Adrenal gland (tissue), 12 donors: ENCODE results near the gene SRBD1. TPM values are rescaled to one million over a fixed set of nuclear protein-coding genes. Genes with fewer than 3 reads are reported as not detected.

Source experiments
- DNase-seq, 7 donors: peaks; one replicate each; pipeline ENCODE4 v3.0.0-alpha.2; 2019 to 2020
- H3K27ac ChIP-seq, 5 donors: fragments of 200-600 bp; sonication (generic) in 4 of 5; 1 replicate in 3 of 5; 2 replicates in 2 of 5; pipeline versions ENCODE4 v1.5.1 to v1.8.0; 2016 to 2020; ENCODE audit warnings: mild to moderate bottlenecking in 1 of 5
- H3K27me3 ChIP-seq: fragments of 200-600 bp; 2 replicates; pipeline ENCODE4 v1.8.0; 2021
- H3K36me3 ChIP-seq, 2 donors: fragments of 200-600 bp; replicated peaks in 1 of 2; 1 replicate in 1 of 2; 2 replicates in 1 of 2; pipeline versions ENCODE4 v1.5.1 to v1.8.0; 2018 to 2022
- H3K4me1 ChIP-seq, 2 donors: fragments of 200-600 bp; replicated peaks in 1 of 2; 1 replicate in 1 of 2; 2 replicates in 1 of 2; pipeline versions ENCODE4 v1.5.1 to v1.8.0; 2018 to 2021
- H3K4me3 ChIP-seq, 4 donors: fragments of 200-600 bp; sonication (generic) in 3 of 4; one replicate each; pipeline ENCODE4 v1.5.1; 2016 to 2018
- H3K9me3 ChIP-seq, 3 donors: fragments of 200-600 bp; sonication (generic) in 1 of 3; replicated peaks in 1 of 3; 1 replicate in 2 of 3; 2 replicates in 1 of 3; pipeline versions ENCODE4 v1.5.1 to v1.8.0; 2016 to 2021
- CTCF ChIP-seq, 6 experiments: fragments of 450-650 bp in 4 of 6; fragments of 200-600 bp in 2 of 6; sonication (generic) in 1 of 6; IDR thresholded peaks; 1 replicate in 5 of 6; 2 replicates in 1 of 6; pipeline versions ENCODE4 v1.5.1 to v1.8.0; 2016 to 2021; ENCODE audit warnings: antibody characterized with exemption in 6 of 6, mild to moderate bottlenecking in 2 of 6, moderate library complexity in 1 of 6
- POLR2A ChIP-seq, 2 donors: fragments of 450-650 bp; IDR thresholded peaks; one replicate each; pipeline ENCODE4 v1.6.1; 2017; ENCODE audit warnings: antibody characterized with exemption in 2 of 2, mild to moderate bottlenecking in 2 of 2, moderate library complexity in 1 of 2
- whole genome bisulfite sequencing, 4 donors: extraction: QIAGEN DNeasy Blood & Tissue Kit in 2 of 4; methylation state at CpG; one replicate each; pipeline versions ENCODE4 v1.1.5 to v1.1.7; 2013 to 2017; 5-methylcytosine and 5-hydroxymethylcytosine counted together
- intact Hi-C, 2 donors: fragments of 100-400 bp; cut with DNase I; formaldehyde crosslinking; loops; one replicate each; pipeline versions ENCODE4 v1.14.1 to v1.15.0; 2022 to 2023
- polyA plus RNA-seq, 3 donors: library from polyadenylated mRNA; stranded (reverse); fragments of 200-250 nt in 2 of 3; fragments of 350-450 nt in 1 of 3; fragmentation: Illumina TruSeq in 1 of 3; extraction: RNeasy Lipid Tissue Mini Kit (QIAGEN cat#74804) in 1 of 3; gene quantifications; one replicate each; pipeline ENCODE4 v1.2.3, GENCODE V29; 2013 to 2014
- total RNA-seq, 9 donors: library from RNA; depleted of rRNA in 4 of 9; stranded (reverse); fragments of >200 nt in 4 of 9; fragments of 120-200 nt in 1 of 9; fragmentation: NEBNext Ultra II Directional in 1 of 9; extraction: Animal tissue kit (Norgen Biotek cat#: 25700) in 1 of 9; gene quantifications; one replicate each; pipeline versions ENCODE4 v1.1.0 to v1.2.4, GENCODE V29; 2013 to 2023
- donor health status: healthy with polysubstance abuse.
- donor health status: Bipolar disorder and iron deficiency.
- donor health status: DM: yes; HTN: yes; CAD: no.
- donor health status: DM: no; HTN: no; CAD: no.
- donor health status: DM: no; HTN: no; CAD: no.
- donor health status: DM: yes; HTN: yes; CAD: no.

Gene SRBD1
- total and polyA plus RNA-seq, 12 donors = 2.7 to 21.6 (median 13.8) TPM

DNA sequence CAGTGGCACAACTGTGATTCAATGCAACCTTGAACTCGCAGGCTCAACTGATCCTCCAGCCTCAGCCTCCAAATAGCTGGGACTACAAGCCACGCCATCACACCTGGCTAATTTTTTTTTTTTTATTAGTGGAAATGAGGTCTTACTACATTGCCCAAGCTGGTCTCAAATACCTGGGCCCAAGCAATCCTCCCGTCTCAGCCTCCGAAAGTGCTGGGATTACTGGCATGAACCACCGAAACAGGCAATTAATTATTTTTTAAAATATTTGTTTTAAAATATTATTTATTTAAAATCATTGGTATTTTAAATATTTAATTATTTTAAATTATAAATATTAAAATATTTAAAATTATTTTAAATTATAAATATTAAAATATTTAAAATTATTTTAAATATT is 24.5 kb downstream of the SRBD1 start:
- H3K27me3 ChIP-seq = no peaks in the 10 kb centered on the region
- DNase-seq = no peak
- intact Hi-C loops = no loop called here

GRCh38 chr2:45585267-45585861 is 25.7 kb downstream of the SRBD1 start:
- peak in 5 of 7 donors; percentile 24 to 66 (median 39) for DNase-seq
- no peaks in the 10 kb centered on the region for H3K9me3 ChIP-seq
- no peak overlapping the region for H3K27ac ChIP-seq
- no peaks in the 10 kb centered on the region for H3K27me3 ChIP-seq
- H3K4me1 ChIP-seq = peaks cover 0 to 6% of the 10 kb centered on the region in 2 donors
- TF ChIP-seq CTCF (IDR thresholded peaks at IDR 0.05) = peak; percentile 68 to 85 (median 77)
- no peak for TF ChIP-seq POLR2A (IDR thresholded peaks at IDR 0.05)
- H3K4me3 ChIP-seq = peak overlapping the region in 1 of 4 donors; percentile 18
- no peaks in the 10 kb centered on the region for H3K36me3 ChIP-seq
- intact Hi-C loops = no loop called here
- 10 to 15% (median 11%) methylated on average over 5 of the region's 5 CpGs for WGBS, 4 donors

More for the DNA sequence above, 24.5 kb downstream of the SRBD1 start:
- H3K9me3 ChIP-seq = no peaks in the 10 kb centered on the region
- no peak overlapping the region for H3K4me3 ChIP-seq
- WGBS, 4 donors = 93 to 99% (median 96%) methylated on average over 5 of the region's 5 CpGs
- H3K4me1 ChIP-seq = peaks cover 0 to 6% of the 10 kb centered on the region in 2 donors
- H3K36me3 ChIP-seq = no peaks in the 10 kb centered on the region
- TF ChIP-seq POLR2A (IDR thresholded peaks at IDR 0.05) = no peak
- no peak for TF ChIP-seq CTCF (IDR thresholded peaks at IDR 0.05)
- no peak overlapping the region for H3K27ac ChIP-seq

DNA sequence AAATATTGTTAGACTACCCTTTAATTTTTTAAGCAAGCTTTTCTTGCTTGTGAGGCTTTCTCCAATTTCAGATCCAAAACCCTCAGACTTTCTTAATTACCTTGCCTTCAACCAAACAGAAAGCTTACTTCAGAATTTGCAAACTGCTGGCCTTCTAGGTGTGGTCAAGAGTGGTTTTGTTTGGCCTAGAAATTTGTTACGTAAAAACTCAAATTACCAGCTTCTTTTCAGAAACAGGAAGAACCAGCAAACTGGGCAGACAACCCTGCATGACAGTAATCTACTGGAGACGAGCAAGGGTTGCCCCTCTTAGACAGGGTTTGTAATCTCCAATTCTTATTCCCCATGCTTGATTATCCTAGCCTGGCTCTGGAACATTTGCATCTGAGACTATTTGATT is 27.1 kb downstream of the SRBD1 start:
- H3K36me3 ChIP-seq = no peaks in the 10 kb centered on the region
- H3K27me3 ChIP-seq = no peaks in the 10 kb centered on the region
- DNase-seq = no peak
- 79 to 82% (median 81%) methylated on average over 2 of the region's 2 CpGs for WGBS, 4 donors
- no peaks in the 10 kb centered on the region for H3K9me3 ChIP-seq
- intact Hi-C loops = no loop called here
- TF ChIP-seq CTCF (IDR thresholded peaks at IDR 0.05) (no peak), POLR2A (IDR thresholded peaks at IDR 0.05) (no peak)
- H3K27ac ChIP-seq = no peak overlapping the region
- H3K4me1 ChIP-seq = peaks cover 0 to 6% of the 10 kb centered on the region in 2 donors
- H3K4me3 ChIP-seq = no peak overlapping the region

GRCh38 chr2:45582522-45582921 is 28.5 kb downstream of the SRBD1 start:
- TF ChIP-seq CTCF (IDR thresholded peaks at IDR 0.05) (no peak), POLR2A (IDR thresholded peaks at IDR 0.05) (no peak)

More at GRCh38 chr2:45582522-45582921, 28.5 kb downstream of the SRBD1 start:
- Histone ChIP-seq H3K4me1 (peaks cover 0 to 6% of the 10 kb centered on the region in 2 donors), H3K4me3 (no peak overlapping the region), H3K36me3 (no peaks in the 10 kb centered on the region), H3K27me3 (no peaks in the 10 kb centered on the region), H3K9me3 (no peaks in the 10 kb centered on the region), H3K27ac (no peak overlapping the region)
- DNase-seq = no peak
- 86 to 97% (median 87%) methylated on average over 1 of the region's 1 CpG for WGBS, 4 donors
- intact Hi-C loops = no loop called here
